Calu3 (cell line): ENCODE data around the gene REG4. TPM values are rescaled to one million over a fixed set of nuclear protein-coding genes. Genes with fewer than 3 reads are reported as not detected.
A peak's percentile ranks its signal among the peaks of the same experiment; 100 is the strongest.

Experiments
- BruUV-seq: library from RNA; stranded (reverse); fragments of 400-500 nt; replicated peaks from 2 replicates; lab custom pipeline; 2021; lab: Mats Ljungman, UMichigan
- CTCF ChIA-PET: fragments of 300-600 bp; sonication (Branson Sonifier 250); formaldehyde crosslinking; loops from one replicate; lab custom pipeline; 2022; ENCODE audit warnings: antibody characterized with exemption; lab: Charles Lee
- DNase-seq: peaks from one replicate; pipeline ENCODE4 v3.0.0; 2022
- H3K27ac Mint-ChIP-seq: one replicate; pipeline ENCODE4 v1.8.0; 2022; ENCODE audit warnings: mixed read lengths; ENCODE audit not compliant: unreplicated experiment
- H3K27me3 Mint-ChIP-seq: one replicate; pipeline ENCODE4 v1.8.0; 2022; ENCODE audit warnings: mixed read lengths; ENCODE audit not compliant: unreplicated experiment
- H3K36me3 Mint-ChIP-seq: one replicate; pipeline ENCODE4 v1.8.0; 2022; ENCODE audit warnings: mild to moderate bottlenecking, moderate library complexity, mixed read lengths; ENCODE audit not compliant: insufficient read depth, unreplicated experiment
- H3K4me1 Mint-ChIP-seq: one replicate; pipeline ENCODE4 v1.8.0; 2022; ENCODE audit warnings: mild to moderate bottlenecking, low read depth, mixed read lengths; ENCODE audit not compliant: unreplicated experiment
- H3K4me3 Mint-ChIP-seq: one replicate; pipeline ENCODE4 v1.8.0; 2022; ENCODE audit warnings: mild to moderate bottlenecking, low read depth, moderate library complexity, mixed read lengths; ENCODE audit not compliant: unreplicated experiment
- H3K9me3 Mint-ChIP-seq: one replicate; pipeline ENCODE4 v1.8.0; 2022; ENCODE audit warnings: low read depth, mixed read lengths; ENCODE audit not compliant: unreplicated experiment
- CTCF ChIP-seq: fragments of 200-600 bp; IDR thresholded peaks from one replicate; pipeline ENCODE4 v1.8.0; 2022; ENCODE audit warnings: antibody characterized with exemption; ENCODE audit not compliant: unreplicated experiment
- intact Hi-C: fragments of 100-400 bp; cut with micrococcal nuclease; formaldehyde crosslinking; loops from one replicate; pipeline ENCODE4 v1.10.0; 2022; ENCODE audit not compliant: unreplicated experiment
- total RNA-seq: library from RNA; stranded (reverse); gene quantifications from 2 replicates; pipeline ENCODE4 v1.2.3, GENCODE V29; 2022

REG4 gene
- total RNA-seq, 1 experiment from 2014 or later, result not detected

- intact Hi-C loops, result no loop called here
- no peak for TF ChIP-seq CTCF
- CTCF ChIA-PET, result no interaction called here
- no peaks in the 10 kb centered on the region for H3K27me3 Mint-ChIP-seq
- peaks cover 7% of the 10 kb centered on the region for H3K36me3 Mint-ChIP-seq
- DNase-seq, result no peak
- no peak overlapping the region for H3K4me3 Mint-ChIP-seq
- H3K27ac Mint-ChIP-seq, result peak overlapping the region; percentile 67
- no peaks in the 10 kb centered on the region for H3K9me3 Mint-ChIP-seq
- BruUV-seq, result no TSS peak
- peaks cover 31% of the 10 kb centered on the region for H3K4me1 Mint-ChIP-seq
These were observed 36.3 kb downstream of the REG4 start for GRCh38 chr1:119774746-119775490.

- peak overlapping the region; percentile 42 for H3K27ac Mint-ChIP-seq
These were observed 37.5 kb downstream of the REG4 start for GRCh38 chr1:119773711-119774241.

GRCh38 chr1:119772298-119772697 is 39.0 kb downstream of the REG4 start:
- H3K9me3 Mint-ChIP-seq, result no peaks in the 10 kb centered on the region
- no peak overlapping the region for H3K4me3 Mint-ChIP-seq
- no peaks in the 10 kb centered on the region for H3K27me3 Mint-ChIP-seq
- no peak for TF ChIP-seq CTCF
- BruUV-seq, result no TSS peak
- no peaks in the 10 kb centered on the region for H3K36me3 Mint-ChIP-seq
- peaks cover 26% of the 10 kb centered on the region for H3K4me1 Mint-ChIP-seq
- no peak overlapping the region for H3K27ac Mint-ChIP-seq
- intact Hi-C loops, result no loop called here
- DNase-seq, result no peak
- CTCF ChIA-PET, result no interaction called here

More at GRCh38 chr1:119773711-119774241, 37.5 kb downstream of the REG4 start:
- Mint-ChIP-seq H3K4me3 (no peak overlapping the region), H3K36me3 (no peaks in the 10 kb centered on the region), H3K27me3 (no peaks in the 10 kb centered on the region), H3K9me3 (no peaks in the 10 kb centered on the region), H3K4me1 (peaks cover 23% of the 10 kb centered on the region)
- DNase-seq, result no peak
- CTCF ChIA-PET, result no interaction called here
- no TSS peak for BruUV-seq
- no peak for TF ChIP-seq CTCF
- intact Hi-C loops, result no loop called here

- H3K27me3 Mint-ChIP-seq, result no peaks in the 10 kb centered on the region
- DNase-seq, result no peak
- CTCF ChIA-PET, result interaction anchor here (0.6 kb wide), 1 partner anchor 230 kb away, joined by 4 read pairs; no protein-coding TSS in a partner anchor
- peaks cover 31% of the 10 kb centered on the region for H3K4me1 Mint-ChIP-seq
- no peaks in the 10 kb centered on the region for H3K36me3 Mint-ChIP-seq
- H3K9me3 Mint-ChIP-seq, result no peaks in the 10 kb centered on the region
- no TSS peak for BruUV-seq
- TF ChIP-seq CTCF, result no peak
- intact Hi-C loops, result no loop called here
- no peak overlapping the region for H3K27ac Mint-ChIP-seq
- H3K4me3 Mint-ChIP-seq, result no peak overlapping the region
These were observed 39.5 kb downstream of the REG4 start for GRCh38 chr1:119771770-119772169.
